ENCODE results near the gene GALE. TPM values are rescaled to one million over a fixed set of nuclear protein-coding genes. Genes with fewer than 3 reads are reported as not detected.

The GALE gene
- total and polyA plus RNA-seq, 2 donors (not counting 3 experiments of a cell fraction or from before 2014, with no cell fraction given), result 42.9 to 64.7 TPM

GRCh38 chr1:23779826-23780371 lies 20.7 kb downstream of the GALE start:
- Histone ChIP-seq H3K4me1 (ENCODE audit: control insufficient read depth, extremely low read depth, insufficient read depth, low read length) (peaks cover 24% of the 10 kb centered on the region), H3K27ac (ENCODE audit: insufficient read depth, low read depth, low read length) (peak overlapping the region; percentile 45), H2AFZ (ENCODE audit: low read depth, low read length) (no peak overlapping the region), H3K9me3 (replicated peaks; ENCODE audit: control insufficient read depth, insufficient read depth, low read length) (no peaks in the 10 kb centered on the region), H3K9me1 (replicated peaks; ENCODE audit: control insufficient read depth, extremely low read depth, insufficient read depth, low read length) (no peaks in the 10 kb centered on the region), H3K9ac (replicated peaks; ENCODE audit: extremely low read depth, insufficient read depth, low read length) (no peak overlapping the region), H3K79me2 (ENCODE audit: control insufficient read depth, insufficient read depth, low read length) (peaks cover 38% of the 10 kb centered on the region), H3K4me2 (ENCODE audit: insufficient read depth, low read length) (peak overlapping the region; percentile 93), H3K27me3 (ENCODE audit: control insufficient read depth in 2 of 2, insufficient read depth in 2 of 2, low read length in 2 of 2) (no peaks in the 10 kb centered on the region), H4K20me1 (replicated peaks; ENCODE audit: control insufficient read depth, extremely low read depth, insufficient read depth, low read length) (no peaks in the 10 kb centered on the region), H3K4me3 (replicated peaks in 1 of 3; ENCODE audit: insufficient read depth in 1 of 3, low read depth in 1 of 3, low read length in 3 of 3) (peak overlapping the region in 1 of 3 experiments; percentile 68), H3K36me3 (ENCODE audit: control insufficient read depth in 2 of 2, extremely low read depth in 1 of 2, insufficient read depth in 2 of 2, low read length in 2 of 2) (peaks cover 0 to 3% of the 10 kb centered on the region in 2 experiments)
- intact Hi-C loops (cut with micrococcal nuclease) (no loop called here), dilution Hi-C loops (cut with MboI; ENCODE audit: extremely low pct_ligation_motif_present, low sequenced_read_pairs) (no loop called here)
- ChIA-PET CTCF (interaction anchor here (1.0 to 2.6 kb wide), 6 partner anchors 9 to 137 kb away, joined by 4 to 14 read pairs (median 6); no protein-coding TSS in a partner anchor), POLR2A (interaction anchor here (0.5 to 3.0 kb wide), 5 partner anchors 10 to 157 kb away, joined by 3 to 16 read pairs (median 4); partner anchors contain the start of gene RPL11)
- TF ChIP-seq GATA2 (IDR thresholded peaks at IDR 0.05; ENCODE audit: insufficient read depth, insufficient read length, low read depth, low read length) (no peak), MYC (IDR thresholded peaks at IDR 0.05; ENCODE audit: low read depth, low read length) (no peak), POLR2AphosphoS5 (IDR thresholded peaks at IDR 0.05; ENCODE audit: insufficient read depth, low read depth, low read length) (no peak), JUN (IDR thresholded peaks at IDR 0.05; ENCODE audit: borderline replicate concordance, insufficient read depth, insufficient read length, low read depth) (peak; percentile 60), FOS (IDR thresholded peaks at IDR 0.05; ENCODE audit: borderline replicate concordance, insufficient read depth, low read length) (peak; percentile 72), EZH2 (IDR thresholded peaks at IDR 0.05; ENCODE audit: borderline replicate concordance, low read depth, low read length, severe bottlenecking) (no peak), CTCF (IDR thresholded peaks at IDR 0.05; ENCODE audit: extremely low read depth in 1 of 2, insufficient read depth in 1 of 2, low read depth in 1 of 2, low read length in 2 of 2) (no peak), POLR2A (IDR thresholded peaks at IDR 0.05; ENCODE audit: low read depth, low read length) (no peak)
- TF ChIP-seq, protein P1, sequence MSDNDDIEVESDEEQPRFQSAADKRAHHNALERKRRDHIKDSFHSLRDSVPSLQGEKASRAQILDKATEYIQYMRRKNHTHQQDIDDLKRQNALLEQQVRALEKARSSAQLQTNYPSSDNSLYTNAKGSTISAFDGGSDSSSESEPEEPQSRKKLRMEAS (IDR thresholded peaks at IDR 0.05; ENCODE audit: insufficient read depth, insufficient read length), result no peak
- peak; percentile 60 for FAIRE-seq
- BruUV-seq (replicated peaks), result no TSS peak
- DNase-seq (ENCODE audit: low read depth, low spot score), result peak; percentile 24

Measured in endothelial cell of umbilical vein (primary cell).